ENCODE data around the gene TLL2.

Gene TLL2

DNA sequence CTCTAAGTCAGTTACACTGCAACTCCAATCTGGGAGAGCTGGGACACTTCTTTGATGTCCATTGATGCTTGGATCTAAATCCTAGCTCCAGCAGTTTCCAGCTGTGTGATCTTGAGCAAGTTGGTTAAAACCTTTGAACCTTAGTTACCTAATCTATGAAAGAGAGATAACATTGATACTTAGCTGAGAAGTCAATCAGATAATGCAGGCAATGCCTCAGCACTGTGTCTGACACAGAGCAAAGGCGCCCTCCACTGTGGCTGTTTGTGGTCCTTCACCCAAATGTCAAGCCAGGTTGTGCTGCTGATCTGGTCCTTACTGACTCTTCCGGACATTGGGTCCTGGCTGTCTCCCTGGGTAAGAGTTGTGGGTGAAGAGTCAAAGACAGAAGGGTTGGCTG, 189.3 kb downstream of the TLL2 start:
- no peak for DNase-seq (ENCODE audit: low read depth in 2 of 2)

DNA sequence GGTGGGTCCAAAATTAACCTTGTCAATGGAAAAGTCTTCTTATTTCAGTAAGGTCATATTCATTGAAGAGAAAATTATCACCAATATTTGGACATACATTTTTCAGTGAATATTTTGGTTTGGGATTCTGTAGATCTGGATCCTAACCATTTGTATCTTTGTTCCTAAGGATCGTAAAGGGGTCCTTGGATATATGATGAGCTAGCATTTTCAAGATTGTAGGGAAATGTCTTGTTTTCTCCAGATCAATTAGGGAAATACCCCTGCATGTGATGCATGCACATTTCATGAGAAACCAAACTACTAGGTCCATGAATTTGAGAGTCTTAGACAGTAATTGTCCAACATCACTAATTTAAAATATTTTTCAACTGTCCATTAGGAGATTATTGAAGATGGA, 191.5 kb downstream of the TLL2 start:
- no peak for DNase-seq (ENCODE audit: low read depth in 2 of 2)

DNA sequence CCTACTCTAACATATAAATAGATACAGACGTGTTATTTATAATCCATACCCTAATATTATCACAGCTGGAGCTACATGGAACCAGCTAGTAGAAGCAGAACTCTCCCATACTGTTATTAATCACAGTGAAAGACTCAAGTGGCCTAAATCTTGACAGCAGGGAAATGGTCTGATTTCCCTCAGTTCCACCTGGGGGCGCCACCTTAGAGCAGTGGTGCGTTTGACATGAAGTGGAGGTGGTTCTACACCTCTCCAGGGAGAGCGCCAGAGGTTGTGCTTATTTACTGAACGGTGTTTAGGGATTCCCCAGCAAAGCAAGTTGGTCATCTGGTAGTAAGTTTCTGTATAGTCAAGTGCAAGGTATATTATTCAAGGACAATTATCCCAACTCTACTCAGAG, 191.9 kb downstream of the TLL2 start:
- DNase-seq (ENCODE audit: low read depth in 2 of 2) = no peak

GRCh38 chr10:96319754-96320474, 193.8 kb downstream of the TLL2 start:
- no peak for DNase-seq (ENCODE audit: low read depth in 2 of 2)

- DNase-seq (ENCODE audit: low read depth in 2 of 2) = no peak
Measured at GRCh38 chr10:96317067-96317833, 196.5 kb downstream of the TLL2 start.

Data from stimulated activated CD8-positive, alpha-beta memory T cell treated with anti-CD3 and anti-CD28 coated beads, Interleukin-2, amount 100 ng/mL, for 48 hours (primary cell).